Stomach (tissue), 9 donors: ENCODE measurements around the gene SLC25A12. TPM values are rescaled to one million over a fixed set of nuclear protein-coding genes. Genes with fewer than 3 reads are reported as not detected.

Experiments
- DNase-seq, 2 donors: peaks; one replicate each; pipeline versions ENCODE4 v3.0.0 to v3.0.0-alpha.2; 2013 to 2019
- H3K27ac ChIP-seq, 5 donors: fragments of 200-600 bp in 4 of 5; sonication (generic) in 4 of 5; one replicate each; pipeline ENCODE4 v1.5.1; 2013 to 2019; ENCODE audit warnings: mild to moderate bottlenecking in 1 of 5, moderate library complexity in 1 of 5
- H3K27me3 ChIP-seq, 3 donors: fragments of 200-600 bp; sonication (generic); one replicate each; pipeline ENCODE4 v1.5.1; 2017 to 2019; ENCODE audit warnings: mixed run types in 1 of 3
- H3K36me3 ChIP-seq, 4 donors: fragments of 200-600 bp; sonication (generic); 1 replicate in 3 of 4; 2 replicates in 1 of 4; pipeline ENCODE4 v1.5.1; 2016 to 2019
- H3K4me1 ChIP-seq, 4 donors: fragments of 200-600 bp; sonication (generic); one replicate each; pipeline ENCODE4 v1.5.1; 2016 to 2019
- H3K4me3 ChIP-seq, 4 donors: fragments of 200-600 bp; sonication (generic) in 3 of 4; one replicate each; pipeline ENCODE4 v1.5.1; 2016 to 2019; ENCODE audit warnings: mild to moderate bottlenecking in 1 of 4
- H3K9me3 ChIP-seq, 4 donors: fragments of 200-600 bp; sonication (generic); one replicate each; pipeline ENCODE4 v1.5.1; 2016 to 2019
- CTCF ChIP-seq, 7 experiments: fragments of 450-650 bp in 4 of 7; fragments of 200-600 bp in 3 of 7; sonication (generic) in 3 of 7; IDR thresholded peaks; one replicate each; pipeline ENCODE4 v1.5.1; 2016 to 2019; ENCODE audit warnings: antibody characterized with exemption in 7 of 7, control low read depth in 2 of 7, mild to moderate bottlenecking in 1 of 7
- EP300 ChIP-seq: sonication (generic); formaldehyde crosslinking; IDR thresholded peaks from one replicate; pipeline ENCODE4 v1.6.1; 2017; ENCODE audit warnings: antibody characterized with exemption
- POLR2A ChIP-seq, 4 donors: fragments of 450-650 bp; IDR thresholded peaks; one replicate each; pipeline ENCODE4 v1.6.1; 2016; ENCODE audit warnings: antibody characterized with exemption in 4 of 4, control low read depth in 2 of 4, mild to moderate bottlenecking in 1 of 4, moderate library complexity in 1 of 4
- POLR2AphosphoS5 ChIP-seq, 3 donors: sonication (generic); formaldehyde crosslinking; IDR thresholded peaks; one replicate each; pipeline ENCODE4 v1.6.1; 2016; ENCODE audit warnings: antibody characterized with exemption in 3 of 3
- WGBS, 5 donors: extraction: QIAGEN DNeasy Blood & Tissue Kit in 3 of 5; methylation state at CpG; one replicate each; pipeline versions ENCODE4 v1.1.5 to v1.1.7; 2013 to 2018; 5-methylcytosine and 5-hydroxymethylcytosine counted together
- intact Hi-C: fragments of 100-400 bp; cut with DNase I; formaldehyde crosslinking; loops from one replicate; pipeline ENCODE4 v1.15.1; 2023; ENCODE audit warnings: low total_unique reads
- polyA plus RNA-seq, 3 donors: library from polyadenylated mRNA; stranded (reverse); fragments of 200-250 nt; gene quantifications; one replicate each; pipeline ENCODE4 v1.2.3, GENCODE V29; 2013
- total RNA-seq, 5 donors: library from RNA; depleted of rRNA; stranded (reverse); fragments of >200 nt; gene quantifications; one replicate each; pipeline versions ENCODE4 v1.1.0 to v1.2.3, GENCODE V29; 2014 to 2016
- donor health status: healthy with polysubstance abuse.
- donor health status: Bipolar disorder and iron deficiency.
- donor health status: healthy.

Gene SLC25A12
- total and polyA plus RNA-seq, 8 donors: 10.1 to 53.6 (median 20.3) TPM

- no peak for TF ChIP-seq EP300
- TF ChIP-seq CTCF (IDR thresholded peaks at IDR 0.05): no peak
- no peak for TF ChIP-seq POLR2AphosphoS5 (IDR thresholded peaks at IDR 0.05)
- TF ChIP-seq POLR2A (IDR thresholded peaks at IDR 0.05): no peak
- Histone ChIP-seq H3K36me3 (peaks cover 0 to 57% (median 30%) of the 10 kb centered on the region in 4 donors), H3K4me1 (peaks cover 0 to 12% (median 4%) of the 10 kb centered on the region in 4 donors), H3K27ac (no peak overlapping the region), H3K4me3 (no peak overlapping the region), H3K27me3 (no peaks in the 10 kb centered on the region), H3K9me3 (no peaks in the 10 kb centered on the region)
- DNase-seq: peak in 1 of 2 donors; percentile 10
- 50 to 60% (median 59%) methylated on average over 5 of the region's 5 CpGs for WGBS, 5 donors
- intact Hi-C loops: no loop called here
Observed at GRCh38 chr2:171807831-171808393, 86.1 kb downstream of the SLC25A12 start.

GRCh38 chr2:171807119-171807518, 86.9 kb downstream of the SLC25A12 start:
- intact Hi-C loops: no loop called here
- peaks cover 0 to 12% (median 4%) of the 10 kb centered on the region in 4 donors for H3K4me1 ChIP-seq
- H3K9me3 ChIP-seq: no peaks in the 10 kb centered on the region
- TF ChIP-seq EP300: no peak
- TF ChIP-seq CTCF (IDR thresholded peaks at IDR 0.05): no peak
- TF ChIP-seq POLR2A (IDR thresholded peaks at IDR 0.05): no peak
- no peak for TF ChIP-seq POLR2AphosphoS5 (IDR thresholded peaks at IDR 0.05)
- H3K4me3 ChIP-seq: no peak overlapping the region
- DNase-seq: no peak
- no peaks in the 10 kb centered on the region for H3K27me3 ChIP-seq
- no peak overlapping the region for H3K27ac ChIP-seq
- WGBS, 5 donors: 18 to 31% (median 23%) methylated on average over 3 of the region's 3 CpGs
- peaks cover 0 to 51% (median 26%) of the 10 kb centered on the region in 4 donors for H3K36me3 ChIP-seq

- Histone ChIP-seq H3K27me3 (no peaks in the 10 kb centered on the region), H3K9me3 (no peaks in the 10 kb centered on the region), H3K27ac (no peak overlapping the region), H3K4me3 (no peak overlapping the region), H3K4me1 (peaks cover 0 to 8% (median 0%) of the 10 kb centered on the region in 4 donors), H3K36me3 (peaks cover 0 to 51% (median 29%) of the 10 kb centered on the region in 4 donors)
- 95 to 98% (median 97%) methylated on average over 3 of the region's 3 CpGs for WGBS, 5 donors
- no peak for DNase-seq
- no peak for TF ChIP-seq EP300
- no peak for TF ChIP-seq POLR2AphosphoS5 (IDR thresholded peaks at IDR 0.05)
- no peak for TF ChIP-seq POLR2A (IDR thresholded peaks at IDR 0.05)
- TF ChIP-seq CTCF (IDR thresholded peaks at IDR 0.05): no peak
- intact Hi-C loops: no loop called here
Observed at GRCh38 chr2:171804456-171804855, 89.6 kb downstream of the SLC25A12 start.

- Histone ChIP-seq H3K27me3 (no peaks in the 10 kb centered on the region), H3K4me3 (no peak overlapping the region), H3K27ac (no peak overlapping the region), H3K36me3 (peaks cover 0 to 51% (median 29%) of the 10 kb centered on the region in 4 donors), H3K4me1 (peaks cover 0 to 8% (median under 1%) of the 10 kb centered on the region in 4 donors), H3K9me3 (no peaks in the 10 kb centered on the region)
- TF ChIP-seq EP300 (no peak), CTCF (IDR thresholded peaks at IDR 0.05) (no peak), POLR2AphosphoS5 (IDR thresholded peaks at IDR 0.05) (no peak), POLR2A (IDR thresholded peaks at IDR 0.05) (no peak)
- 71 to 90% (median 86%) methylated on average over 5 of the region's 5 CpGs for WGBS, 5 donors
- DNase-seq: no peak
- intact Hi-C loops: no loop called here
Observed at GRCh38 chr2:171803757-171804156, 90.3 kb downstream of the SLC25A12 start.
